ENCODE data around the gene DNAJB8.

DNAJB8 gene
- 0 reads per million in 3 experiments for total RNA-seq

DNA sequence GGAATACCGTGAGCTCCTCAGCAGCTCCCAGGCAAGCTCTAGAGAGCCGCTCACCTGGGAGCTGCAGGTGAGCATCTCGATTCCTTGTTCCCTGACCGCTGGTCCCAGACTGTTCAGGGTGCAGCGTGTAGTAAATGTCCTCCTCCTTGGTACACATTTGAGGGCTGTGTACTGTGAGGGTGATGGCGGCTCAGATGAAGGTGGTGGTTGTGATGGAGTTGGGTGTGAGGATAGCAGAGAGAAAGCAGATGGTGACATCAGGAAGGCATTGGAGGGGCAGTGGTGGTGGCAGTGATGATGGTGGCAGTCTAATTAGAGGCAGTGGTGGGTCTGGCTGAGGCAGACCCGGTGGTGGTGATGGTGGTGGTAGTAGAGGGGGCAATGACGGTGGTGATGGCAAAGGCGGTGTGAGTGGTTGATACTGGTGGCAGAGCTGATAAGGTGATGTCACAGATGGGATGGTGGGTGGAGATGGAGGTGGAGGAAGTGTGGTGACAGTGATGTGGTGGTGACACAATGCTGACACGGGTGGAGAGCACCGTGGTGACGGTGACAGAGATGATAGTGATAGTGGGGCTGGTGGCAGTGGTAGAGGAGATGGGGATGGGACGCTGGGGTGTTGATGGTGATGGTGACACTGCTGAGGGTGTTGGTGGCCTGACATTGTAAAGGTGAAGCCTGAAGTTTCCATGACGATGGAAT is at the start of gene DNAJB8:
TSS of gene DNAJB8 (minus strand) at position 51 of the 702 bp plus-strand sequence. CDS start 3,645 bp downstream, outside the sequence.
- peak; percentile 48 for DNase-seq

DNA sequence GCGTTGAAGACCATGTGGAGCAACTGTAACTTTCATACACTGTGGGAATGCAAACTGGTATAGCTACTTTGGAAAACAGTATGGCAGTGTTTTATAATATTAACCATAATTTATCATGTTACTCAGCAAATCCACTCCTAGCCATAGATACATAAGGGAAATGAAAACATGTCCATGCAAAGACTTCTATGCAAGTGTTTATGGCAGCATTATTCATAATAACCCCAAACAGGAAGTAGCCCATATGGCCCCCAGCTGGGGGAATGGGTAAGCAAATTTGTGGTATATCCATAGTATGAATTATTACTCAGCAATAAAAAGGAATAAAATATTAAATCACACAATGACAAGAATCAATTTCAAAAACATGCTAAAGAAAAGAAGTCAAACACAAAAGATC is 49.3 kb upstream of the DNAJB8 start:
- no peak for DNase-seq

GRCh38 chr3:128508852-128509251 is 42.2 kb upstream of the DNAJB8 start:
- DNase-seq: no peak

DNA sequence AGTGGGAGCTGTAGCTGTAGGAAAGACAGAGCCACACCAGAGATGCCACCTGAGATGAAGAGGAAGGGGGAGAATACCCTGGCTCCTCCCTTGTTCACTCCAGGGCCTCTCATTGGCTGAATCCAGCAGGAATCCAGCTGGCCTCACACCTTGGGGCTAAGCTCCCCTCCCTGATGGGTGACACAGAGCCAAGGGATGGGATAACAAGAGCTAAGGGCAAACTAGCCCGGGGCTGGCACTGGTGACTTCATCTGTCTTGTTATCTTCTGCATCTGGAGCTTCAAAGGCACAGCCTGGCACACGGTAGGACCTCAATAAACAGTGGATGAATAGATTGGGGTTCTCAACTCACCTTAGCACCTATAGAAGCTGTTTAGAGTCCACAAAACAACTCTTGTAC is 40.1 kb upstream of the DNAJB8 start:
- DNase-seq: no peak

- DNase-seq: no peak
Measured at GRCh38 chr3:128505771-128506170, 39.1 kb upstream of the DNAJB8 start.

DNA sequence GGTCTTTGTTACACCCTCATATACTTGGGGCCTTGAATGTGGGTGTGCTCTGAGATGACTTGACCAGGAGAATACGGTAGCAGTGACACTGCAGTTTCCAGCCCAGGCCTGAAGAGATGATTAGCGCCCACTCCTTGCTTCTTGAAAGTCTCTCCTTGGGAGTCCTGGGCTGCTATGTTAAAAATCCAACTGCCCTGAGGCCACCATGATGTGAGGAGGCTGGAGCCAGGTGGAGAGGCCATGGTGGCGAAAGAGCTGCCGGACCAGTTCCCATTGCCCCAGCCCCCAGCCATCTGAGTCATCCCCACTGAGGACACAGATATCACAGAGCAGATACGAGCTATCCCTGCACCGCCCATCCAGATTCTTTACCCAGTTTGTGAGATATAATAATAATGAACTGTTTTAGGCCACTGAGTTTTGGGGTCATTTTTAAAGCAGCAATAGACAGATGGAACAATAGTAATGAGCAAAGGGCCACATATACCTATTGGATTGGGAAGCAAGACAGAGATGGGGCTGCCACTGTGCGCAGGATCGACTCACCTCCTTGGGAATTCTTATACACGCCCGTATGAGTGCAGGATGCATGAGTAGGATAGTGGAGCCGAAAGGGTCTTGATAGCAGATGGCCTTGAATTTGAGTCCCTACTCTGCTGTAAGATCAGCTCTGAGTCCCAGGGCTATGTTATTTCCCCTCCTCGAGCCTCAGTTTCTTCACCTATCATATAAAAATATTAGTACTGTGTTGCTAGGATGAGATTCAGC is 38.5 kb upstream of the DNAJB8 start:
- no peak for DNase-seq

DNA sequence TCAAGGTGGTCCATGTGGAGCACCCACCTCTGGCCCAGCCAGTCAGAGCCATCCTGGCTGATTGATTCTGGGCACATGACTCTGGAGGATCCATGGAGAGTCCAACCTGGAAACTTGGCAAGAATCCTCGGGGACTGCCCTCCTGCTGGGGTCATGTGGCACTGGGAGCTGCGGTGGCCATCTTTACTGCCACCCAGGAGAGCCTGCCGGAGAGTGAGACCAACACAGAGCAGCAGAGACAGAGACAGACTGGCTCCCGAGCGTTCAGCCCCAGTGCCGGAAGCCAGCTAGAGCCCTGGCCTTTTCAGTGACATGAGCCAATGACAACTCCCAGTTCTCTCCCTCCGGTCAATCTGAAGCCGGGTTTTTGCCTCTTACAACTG is 37.8 kb upstream of the DNAJB8 start:
- DNase-seq: no peak

DNA sequence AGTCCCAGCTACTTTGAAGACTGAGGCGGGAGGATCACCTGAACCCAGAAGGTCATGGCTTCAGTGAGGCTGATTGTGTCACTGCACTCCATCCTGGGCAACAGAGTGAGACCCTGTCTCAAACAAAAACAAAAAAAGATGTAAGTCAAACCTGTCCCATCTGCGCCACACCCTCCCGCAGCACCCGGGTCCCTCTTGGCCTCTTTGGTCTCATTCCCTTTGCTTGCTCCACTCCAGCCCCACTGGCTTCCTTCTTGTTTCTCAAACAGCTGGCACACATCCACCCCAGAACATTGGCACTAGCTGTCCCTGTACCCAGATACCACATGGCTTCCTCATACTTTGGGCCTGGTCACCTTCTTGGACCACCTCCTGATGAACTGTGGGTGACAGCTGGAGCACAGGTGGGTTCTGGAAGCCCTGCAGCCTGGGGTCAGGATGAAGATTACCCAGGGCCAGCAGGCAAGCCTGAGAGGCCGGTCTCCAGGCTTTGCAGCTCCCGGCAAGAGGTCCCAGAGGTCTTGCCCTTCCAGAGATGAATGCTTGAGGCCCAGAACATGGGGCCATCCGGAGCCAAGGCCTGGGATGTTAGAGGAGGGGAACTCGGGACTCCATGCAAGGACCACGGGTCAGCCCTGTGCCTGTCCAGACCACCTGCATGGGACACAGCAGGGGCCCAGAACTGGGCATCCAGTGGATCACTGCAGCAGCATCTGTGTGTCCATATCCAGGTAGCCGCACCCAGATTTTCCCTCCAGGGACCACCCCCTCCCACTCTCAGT is 37.3 kb upstream of the DNAJB8 start:
- no peak for DNase-seq

GRCh38 chr3:128503164-128503651 is 36.5 kb upstream of the DNAJB8 start:
- no peak for DNase-seq

DNA sequence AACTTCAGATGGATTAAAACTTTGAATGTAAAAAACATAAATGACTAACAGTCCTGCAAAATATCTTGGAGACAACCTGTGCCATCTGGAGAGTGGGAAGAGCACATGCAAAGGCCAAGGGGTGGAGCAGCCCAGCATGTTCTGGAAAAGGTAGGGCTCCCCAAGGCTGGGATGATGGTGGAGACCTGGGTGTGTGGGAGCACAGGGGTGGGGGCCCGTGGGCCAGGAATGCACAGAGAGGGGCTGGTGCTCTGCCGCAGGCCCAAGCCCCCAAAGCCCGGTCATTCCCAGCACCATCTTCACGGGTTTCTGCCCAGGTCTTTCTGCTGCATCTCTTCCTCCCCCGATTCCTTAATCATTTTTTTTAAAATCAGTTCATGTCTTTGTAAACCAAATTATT is 36.0 kb upstream of the DNAJB8 start:
- DNase-seq: no peak

GRCh38 chr3:128501431-128501830 is 34.7 kb upstream of the DNAJB8 start:
- no peak for DNase-seq

GRCh38 chr3:128500556-128500955 is 33.9 kb upstream of the DNAJB8 start:
- DNase-seq: no peak

GRCh38 chr3:128499724-128500275 is 33.1 kb upstream of the DNAJB8 start:
- DNase-seq: no peak

DNA sequence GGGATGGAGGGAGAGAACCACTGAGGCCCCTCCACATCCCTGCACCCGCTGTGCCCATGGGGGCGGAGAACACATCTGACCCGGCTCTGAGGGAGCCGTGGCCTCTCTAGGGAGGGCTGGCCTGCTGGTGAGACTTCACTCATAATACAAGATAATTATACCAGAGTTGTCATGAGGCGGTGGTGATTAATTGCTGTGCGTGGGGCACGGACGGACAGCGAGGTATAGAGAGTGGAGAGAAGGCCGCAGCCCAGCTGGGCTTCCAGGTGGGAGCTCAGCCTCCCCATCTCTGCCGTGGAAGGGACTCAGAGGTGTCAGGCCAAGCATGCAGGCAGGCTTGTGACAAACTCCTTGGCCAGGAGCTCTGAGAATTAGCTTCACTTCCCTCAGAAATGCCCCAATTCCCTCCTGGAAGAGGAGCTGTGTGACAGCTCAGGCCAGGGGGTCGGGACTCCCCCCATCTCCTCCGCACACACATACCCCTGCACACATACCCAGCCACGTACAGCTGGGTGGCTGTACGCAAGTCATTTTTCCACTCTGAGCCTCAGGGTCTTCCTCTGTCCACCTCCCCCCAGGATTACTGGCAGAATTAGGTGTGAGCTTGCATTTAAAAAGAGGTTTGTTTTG is 32.3 kb upstream of the DNAJB8 start:
- no peak for DNase-seq

DNA sequence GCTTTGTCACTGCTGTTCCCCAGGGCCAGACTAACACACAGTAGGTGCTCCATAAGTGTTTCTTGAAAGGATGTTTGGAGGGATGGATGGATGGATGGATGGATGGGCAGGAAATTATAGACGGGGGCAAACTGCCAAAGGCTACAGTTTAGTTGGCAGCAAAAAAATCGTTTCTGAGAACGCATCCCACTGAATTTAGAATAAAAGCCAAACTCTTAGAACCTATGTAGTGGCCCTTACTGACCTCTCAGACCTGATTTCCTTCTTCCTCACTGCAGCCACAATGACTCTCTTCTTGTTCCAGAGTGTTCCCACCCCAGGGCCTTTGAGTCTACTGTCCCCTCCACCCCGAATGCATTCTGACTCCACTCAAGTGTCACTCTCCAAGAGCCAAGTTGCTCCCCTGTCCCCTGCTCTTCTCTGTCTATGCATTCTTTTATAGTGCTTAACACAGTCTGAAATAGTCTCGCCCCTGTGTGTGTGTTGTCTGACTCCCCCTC is 31.5 kb upstream of the DNAJB8 start:
- DNase-seq: no peak

DNA sequence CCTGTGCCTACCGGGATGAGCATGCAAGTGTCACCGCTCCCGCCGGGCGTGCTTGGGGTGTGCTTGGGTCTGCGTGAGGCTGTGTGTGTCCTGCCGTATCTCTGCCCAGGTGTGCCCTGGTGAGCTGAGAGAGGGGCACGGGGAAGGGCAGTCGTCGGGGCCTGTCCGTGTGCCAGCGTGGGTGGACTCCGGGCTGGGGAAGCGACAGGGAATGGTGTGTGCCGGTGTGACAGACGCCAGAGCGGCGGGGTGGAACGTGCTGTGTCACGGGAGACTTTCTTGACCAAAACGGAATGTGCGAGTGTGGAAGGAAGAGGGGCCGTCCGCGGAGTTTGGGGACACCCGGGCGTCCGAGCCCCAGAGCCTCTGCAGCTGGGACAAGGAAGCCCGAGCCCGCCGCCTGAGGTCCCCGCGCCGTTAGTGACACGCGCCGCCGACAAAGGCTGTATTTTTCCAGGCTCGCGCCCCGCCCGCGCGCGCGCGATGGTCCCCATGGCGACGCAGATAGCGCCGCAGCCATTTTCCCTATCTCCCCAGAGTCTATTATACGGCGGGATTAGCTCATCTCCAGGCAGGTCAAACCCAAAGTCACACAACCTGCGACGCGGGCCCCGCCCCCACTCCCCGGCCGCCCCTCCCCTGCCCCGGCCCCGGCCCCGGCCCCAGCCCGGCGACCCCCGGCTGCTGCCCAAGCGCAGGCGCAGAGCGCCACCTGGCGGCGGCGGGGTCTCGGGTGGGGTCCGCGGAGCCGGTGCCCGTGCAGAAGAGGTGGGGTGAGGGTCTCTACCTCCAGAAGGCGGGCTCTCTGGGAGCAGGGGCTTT is 30.8 kb upstream of the DNAJB8 start:
- peak; percentile 54 for DNase-seq

GRCh38 chr3:128496602-128497304 is 30.1 kb upstream of the DNAJB8 start:
- no peak for DNase-seq

GRCh38 chr3:128496019-128496601 is 29.4 kb upstream of the DNAJB8 start:
- no peak for DNase-seq

DNA sequence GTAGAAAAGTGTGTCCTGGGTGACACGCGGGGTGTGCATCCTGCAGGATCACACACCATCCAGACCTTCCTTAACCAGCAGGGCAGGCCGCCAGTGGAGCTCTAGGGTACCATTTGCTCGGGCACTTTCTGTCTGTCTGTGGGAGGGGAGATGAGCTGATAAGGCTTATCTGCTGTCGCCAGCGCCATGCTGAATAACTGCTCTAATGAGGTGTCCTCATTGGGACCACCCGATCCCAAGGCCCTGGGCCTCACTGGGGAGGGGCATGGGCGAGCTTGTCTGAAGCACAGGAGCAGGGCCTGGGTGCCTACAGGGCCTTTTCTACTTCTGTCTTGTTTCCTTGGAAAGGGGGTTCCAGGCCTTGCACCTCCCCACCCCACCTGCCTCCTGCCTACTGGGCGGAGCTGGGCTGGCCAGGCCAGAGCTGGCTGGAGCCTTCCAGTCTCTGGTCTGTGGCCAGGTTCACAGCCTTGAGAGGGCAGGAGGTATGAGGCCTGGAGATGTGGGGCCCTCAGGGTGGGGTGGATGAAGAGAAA is 28.8 kb upstream of the DNAJB8 start:
- DNase-seq: no peak

- no peak for DNase-seq
Measured at GRCh38 chr3:128494367-128494650, 27.6 kb upstream of the DNAJB8 start.

All from central memory CD4-positive, alpha-beta T cell (primary cell).